CD4-positive, alpha-beta T cell (primary cell): ENCODE measurements around the gene GABRR3. TPM values are rescaled to one million over a fixed set of nuclear protein-coding genes. Genes with fewer than 3 reads are reported as not detected.

Experiments
- ATAC-seq: fragments of 200-7000 bp; cut with Tn5 transposase; one replicate; pipeline ENCODE4 v1.10.0; 2022; ENCODE audit warnings: mild to moderate bottlenecking; ENCODE audit not compliant: poor library complexity
- CTCF ChIA-PET: fragments of 350-600 bp; sonication (Branson Sonifier 250); formaldehyde crosslinking; loops from one replicate; lab custom pipeline; 2021; ENCODE audit warnings: antibody characterized with exemption, inconsistent platforms; lab: Charles Lee
- POLR2A ChIA-PET: fragments of 350-600 bp; sonication (Branson Sonifier 250); formaldehyde crosslinking; loops from one replicate; lab custom pipeline; 2021; ENCODE audit warnings: antibody characterized with exemption, inconsistent platforms; lab: Charles Lee
- DNase-seq, 14 experiments: peaks; one replicate each; pipeline ENCODE4 v3.0.0-alpha.2; 2013 to 2020; ENCODE audit warnings: mixed read lengths in 2 of 14
- H3K27ac ChIP-seq, 2 donors: one replicate each; pipeline versions ENCODE4 v1.5.1 to v1.7.0; 2013; ENCODE audit warnings: low read length in 2 of 2, low read depth in 1 of 2, mild to moderate bottlenecking in 1 of 2
- H3K27me3 ChIP-seq, 2 experiments: 1 replicate in 1 of 2; 2 replicates in 1 of 2; pipeline versions ENCODE4 v1.6.1 to v1.7.0; 2013; ENCODE audit warnings: low read length in 2 of 2, control low read depth in 1 of 2, mild to moderate bottlenecking in 1 of 2, moderate library complexity in 1 of 2; ENCODE audit not compliant: insufficient read depth in 2 of 2, control insufficient read depth in 1 of 2
- H3K36me3 ChIP-seq: one replicate; pipeline ENCODE4 v1.6.1; 2013; ENCODE audit warnings: low read length, control low read depth; ENCODE audit not compliant: insufficient read depth
- H3K4me1 ChIP-seq: one replicate; pipeline ENCODE4 v1.6.1; 2013; ENCODE audit warnings: low read length, control low read depth; ENCODE audit not compliant: insufficient read depth
- H3K4me3 ChIP-seq: one replicate; pipeline ENCODE4 v1.5.1; 2013; ENCODE audit warnings: mild to moderate bottlenecking, low read length, moderate library complexity
- H3K9me3 ChIP-seq, 2 experiments: 1 replicate in 1 of 2; 2 replicates in 1 of 2; pipeline versions ENCODE4 v1.6.1 to v1.7.0; 2013; ENCODE audit warnings: low read length in 2 of 2, mild to moderate bottlenecking in 2 of 2, control low read depth in 1 of 2, moderate library complexity in 1 of 2; ENCODE audit not compliant: control insufficient read depth in 1 of 2, insufficient read depth in 1 of 2
- H3K27ac Mint-ChIP-seq: one replicate; pipeline ENCODE4 v1.8.0; 2020; ENCODE audit warnings: mixed read lengths
- H3K27me3 Mint-ChIP-seq: one replicate; pipeline ENCODE4 v1.8.0; 2021; ENCODE audit warnings: mixed read lengths
- H3K36me3 Mint-ChIP-seq: one replicate; pipeline ENCODE4 v1.8.0; 2021; ENCODE audit warnings: low read depth, mixed read lengths
- H3K4me1 Mint-ChIP-seq: one replicate; pipeline ENCODE4 v1.8.0; 2021; ENCODE audit warnings: low read depth, mixed read lengths
- H3K4me3 Mint-ChIP-seq: one replicate; pipeline ENCODE4 v1.8.0; 2020; ENCODE audit warnings: mild to moderate bottlenecking, mixed read lengths
- H3K9me3 Mint-ChIP-seq: one replicate; pipeline ENCODE4 v1.8.0; 2020; ENCODE audit warnings: mixed read lengths
- CTCF ChIP-seq: fragments of 200-600 bp; IDR thresholded peaks from one replicate; pipeline ENCODE4 v1.8.0; 2022; ENCODE audit warnings: antibody characterized with exemption, mild to moderate bottlenecking
- intact Hi-C, 2 experiments: fragments of 100-400 bp; cut with DNase I in 1 of 2; cut with micrococcal nuclease in 1 of 2; formaldehyde crosslinking; loops; one replicate each; pipeline versions ENCODE4 v1.15.1 to v1.9.0; 2023 to 2025; cut with DNase I, micrococcal nuclease
- total RNA-seq, 174 experiments: library from RNA in 2 of 174; stranded (reverse) in 2 of 174; gene quantifications; one replicate each; pipeline ENCODE4 v1.2.3 and lab custom pipeline; 2021 to 2026

Gene GABRR3
- total RNA-seq, 2 experiments from 2014 or later: not detected

DNA sequence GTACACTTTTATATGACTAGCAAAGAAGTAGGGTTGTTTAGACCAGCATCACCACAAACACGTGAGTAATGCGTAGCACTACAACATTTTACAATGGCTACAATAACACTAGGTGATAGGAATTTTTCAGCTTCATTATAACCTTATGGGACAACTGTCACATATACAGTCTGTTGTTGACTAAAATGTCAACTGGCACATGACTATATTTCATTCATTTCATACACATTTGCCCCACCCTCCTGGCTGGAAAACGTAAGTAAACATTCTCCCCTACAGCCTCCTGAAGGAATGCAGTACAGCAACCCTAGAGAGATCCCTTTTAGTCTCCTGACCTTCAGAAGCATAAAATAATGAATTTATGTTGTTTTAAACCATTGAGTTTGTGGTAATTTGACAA is 79.1 kb downstream of the GABRR3 start:
- intact Hi-C loops: no loop called here

GRCh38 chr3:97954228-97954827 is 80.8 kb downstream of the GABRR3 start:
- Mint-ChIP-seq H3K36me3 (peaks cover 90% of the 10 kb centered on the region), H3K27ac (no peak overlapping the region), H3K27me3 (no peaks in the 10 kb centered on the region), H3K4me1 (no peaks in the 10 kb centered on the region), H3K4me3 (no peak overlapping the region), H3K9me3 (no peaks in the 10 kb centered on the region)
- ATAC-seq (no peak), DNase-seq (peak in 1 of 14 experiments; percentile 9)
- peaks cover 86% of the 10 kb centered on the region for H3K36me3 ChIP-seq
- intact Hi-C loops: no loop called here
- ChIA-PET POLR2A (interaction anchor here (1.1 to 1.2 kb wide), 2 partner anchors 17 to 30 kb away, joined by 3 to 5 read pairs; no protein-coding TSS in a partner anchor), CTCF (no interaction called here)
- H3K4me1 ChIP-seq: no peaks in the 10 kb centered on the region
- H3K27ac ChIP-seq: no peak overlapping the region
- no peak for TF ChIP-seq CTCF
- no peaks in the 10 kb centered on the region for H3K27me3 ChIP-seq
- H3K4me3 ChIP-seq: no peak overlapping the region
- no peaks in the 10 kb centered on the region for H3K9me3 ChIP-seq

More for the DNA sequence above, 79.1 kb downstream of the GABRR3 start:
- Histone ChIP-seq H3K27me3 (no peaks in the 10 kb centered on the region), H3K9me3 (no peaks in the 10 kb centered on the region), H3K27ac (no peak overlapping the region), H3K4me3 (no peak overlapping the region), H3K36me3 (peaks cover 86% of the 10 kb centered on the region), H3K4me1 (no peaks in the 10 kb centered on the region)
- Mint-ChIP-seq H3K27me3 (no peaks in the 10 kb centered on the region), H3K27ac (no peak overlapping the region), H3K36me3 (peaks cover 90% of the 10 kb centered on the region), H3K9me3 (no peaks in the 10 kb centered on the region), H3K4me1 (peaks cover under 1% of the 10 kb centered on the region), H3K4me3 (no peak overlapping the region)
- DNase-seq (no peak), ATAC-seq (no peak)
- TF ChIP-seq CTCF: no peak
- ChIA-PET CTCF (no interaction called here), POLR2A (no interaction called here)

GRCh38 chr3:97952872-97953271 is 82.2 kb downstream of the GABRR3 start:
- Mint-ChIP-seq H3K27ac (peak overlapping the region; percentile 19), H3K36me3 (peaks cover 90% of the 10 kb centered on the region), H3K9me3 (no peaks in the 10 kb centered on the region), H3K27me3 (no peaks in the 10 kb centered on the region), H3K4me3 (no peak overlapping the region), H3K4me1 (no peaks in the 10 kb centered on the region)
- no peaks in the 10 kb centered on the region for H3K27me3 ChIP-seq
- peaks cover 86% of the 10 kb centered on the region for H3K36me3 ChIP-seq
- intact Hi-C loops: no loop called here
- no peak for TF ChIP-seq CTCF
- ChIA-PET CTCF (no interaction called here), POLR2A (no interaction called here)
- DNase-seq (no peak), ATAC-seq (no peak)
- no peak overlapping the region for H3K4me3 ChIP-seq
- no peaks in the 10 kb centered on the region for H3K4me1 ChIP-seq
- H3K27ac ChIP-seq: no peak overlapping the region
- H3K9me3 ChIP-seq: no peaks in the 10 kb centered on the region
